ENCODE data around the gene MAST4.

The MAST4 gene

DNA sequence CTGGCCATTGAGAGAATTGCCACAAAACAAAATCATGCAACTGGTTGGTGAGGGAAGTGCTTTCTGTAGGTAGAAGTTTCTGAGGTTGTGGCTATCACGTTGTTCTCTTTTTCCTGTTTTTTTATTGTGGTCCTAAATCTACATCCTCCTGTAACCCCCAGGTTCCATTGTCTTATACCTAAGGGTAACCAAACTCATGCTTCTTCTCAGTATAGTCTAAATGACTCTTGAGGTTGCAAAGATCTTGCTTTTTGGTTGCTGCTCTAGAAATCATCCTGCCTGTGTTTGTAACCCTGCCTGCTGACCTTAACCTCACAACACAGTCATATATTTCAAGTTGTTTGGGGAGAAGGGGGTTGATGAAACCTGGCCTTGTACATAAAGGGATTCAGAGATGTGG lies 327.3 kb downstream of the MAST4 start:
- DNase-seq, result no peak

DNA sequence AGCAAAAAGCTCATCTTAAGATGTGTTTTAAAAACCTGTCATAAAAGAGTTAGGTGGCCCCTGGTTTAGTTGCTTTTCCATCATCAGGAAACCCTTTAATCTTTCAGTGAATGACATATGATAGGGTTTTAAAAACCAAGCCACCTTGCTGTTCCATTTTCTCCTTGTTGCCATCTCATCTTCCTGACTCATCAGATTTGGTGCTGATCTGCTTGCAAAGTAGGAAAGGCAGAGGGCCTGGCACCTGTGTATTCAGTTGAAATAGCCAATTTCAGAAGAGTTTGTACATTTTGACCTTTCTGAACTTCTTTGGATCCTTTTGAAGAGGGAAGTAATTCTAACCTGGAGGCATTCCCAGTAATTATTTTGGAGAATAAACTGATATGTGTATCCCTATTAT lies 327.7 kb downstream of the MAST4 start:
- no peak for DNase-seq

DNA sequence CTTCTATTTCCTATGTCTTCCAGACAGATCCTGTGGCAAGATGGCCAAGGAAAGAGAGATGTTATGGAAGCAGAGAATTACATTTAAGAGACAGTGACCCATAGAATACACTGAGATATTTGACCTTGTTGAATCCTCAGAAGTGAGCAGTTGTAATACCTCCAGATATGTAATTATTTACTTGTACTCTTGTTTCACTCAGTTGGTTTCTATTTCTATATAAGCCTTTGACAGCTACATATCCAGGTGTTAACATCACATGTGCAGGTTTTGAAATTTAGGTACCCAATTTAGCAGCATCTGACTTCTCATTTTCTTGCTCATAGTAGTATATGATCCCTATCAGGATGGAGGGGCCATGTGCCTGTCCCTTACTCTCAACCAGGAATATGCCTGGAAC lies 330.9 kb downstream of the MAST4 start:
- no peak for DNase-seq

DNA sequence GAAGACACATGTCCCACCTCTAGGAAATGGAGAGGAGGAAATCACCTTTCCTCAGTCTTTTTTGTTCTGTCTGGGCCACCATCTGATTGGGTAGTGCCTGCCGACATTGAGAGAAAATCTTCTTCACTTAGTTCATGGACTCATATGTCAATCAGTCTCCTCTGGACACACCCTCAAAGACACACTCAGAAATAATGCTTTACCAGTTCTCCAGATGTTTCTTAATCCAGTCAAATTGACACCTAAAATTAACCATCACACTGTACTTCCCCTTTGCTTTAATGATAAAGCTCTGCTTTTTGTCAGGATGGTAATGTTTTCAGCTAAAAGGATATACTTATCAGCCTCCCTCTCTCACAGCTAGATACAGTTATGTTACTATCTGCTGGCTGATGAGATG lies 333.1 kb downstream of the MAST4 start:
- no peak for DNase-seq

DNA sequence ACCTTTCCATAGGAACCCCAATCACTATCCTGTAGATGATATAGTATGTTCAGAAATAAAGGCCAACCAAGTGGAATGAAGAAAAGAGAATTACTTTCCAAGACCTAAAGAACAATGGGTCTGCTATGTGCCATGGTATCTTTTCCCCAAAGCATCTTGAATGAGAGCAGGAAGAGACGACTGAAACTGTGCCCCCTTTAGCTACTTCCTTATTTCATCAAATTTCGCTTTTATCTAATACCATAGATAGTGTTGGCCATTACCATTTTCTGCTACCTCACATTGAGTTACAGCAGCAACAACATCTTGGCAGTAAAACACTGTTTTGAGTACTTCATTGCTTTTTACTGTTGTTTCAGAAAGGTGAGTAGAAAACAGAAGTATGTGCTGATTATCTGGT lies 333.8 kb downstream of the MAST4 start:
- DNase-seq, result no peak

DNA sequence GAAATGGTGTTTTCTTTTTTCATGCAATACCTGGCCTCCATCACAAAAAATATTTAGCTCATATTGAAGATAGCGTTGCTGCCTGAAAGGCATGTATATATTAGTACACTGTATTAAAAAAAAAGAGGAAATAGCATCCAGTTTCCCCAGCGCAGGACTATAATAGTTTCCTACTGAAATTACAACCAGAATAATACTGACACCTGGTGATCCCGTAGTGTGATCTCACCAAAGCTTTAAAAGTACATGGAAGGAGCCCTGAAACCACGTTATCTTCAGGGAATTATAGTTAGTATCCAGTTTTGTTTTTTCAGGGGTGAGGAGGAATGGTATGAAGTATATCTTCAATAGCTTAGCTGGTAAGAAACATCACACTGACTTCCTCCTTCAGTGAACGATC lies 335.5 kb downstream of the MAST4 start:
- DNase-seq, result no peak

DNA sequence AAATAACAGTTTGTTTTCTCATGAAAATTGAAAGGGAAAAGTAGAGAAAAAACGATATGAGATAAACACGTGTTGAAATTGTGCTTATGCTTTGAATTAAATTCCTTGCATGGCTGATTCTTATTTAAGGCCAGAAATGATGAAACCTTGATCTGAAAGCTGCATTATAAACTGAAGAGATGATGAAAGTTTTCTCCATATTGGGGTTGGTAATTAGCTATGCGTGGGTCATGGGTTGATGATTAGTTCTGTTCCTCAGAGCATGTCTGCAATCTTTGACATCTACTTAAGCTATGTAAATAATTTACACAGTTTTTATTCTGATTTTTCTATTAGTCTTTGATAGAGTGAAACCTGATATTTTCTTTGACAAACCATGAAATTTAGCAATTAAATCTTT lies 336.3 kb downstream of the MAST4 start:
- DNase-seq, result no peak

DNA sequence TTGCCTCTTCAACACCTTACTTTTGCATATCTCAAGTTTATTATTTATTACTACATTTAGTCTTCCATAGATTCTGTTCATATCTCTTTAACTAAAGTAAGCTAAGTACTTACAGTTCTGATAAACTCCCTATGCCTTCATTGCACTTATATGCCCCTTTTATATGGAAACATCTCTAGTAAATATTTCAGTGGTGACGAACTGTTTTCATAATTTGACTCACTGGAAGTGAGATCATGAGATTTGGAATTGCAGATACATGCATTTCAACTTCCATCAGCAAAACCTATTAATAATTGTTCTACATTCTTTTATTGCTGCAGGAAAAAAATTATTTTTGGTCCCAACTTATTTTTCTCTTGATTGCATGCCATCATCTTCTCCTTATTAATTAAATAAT lies 336.9 kb downstream of the MAST4 start:
- DNase-seq, result no peak

DNA sequence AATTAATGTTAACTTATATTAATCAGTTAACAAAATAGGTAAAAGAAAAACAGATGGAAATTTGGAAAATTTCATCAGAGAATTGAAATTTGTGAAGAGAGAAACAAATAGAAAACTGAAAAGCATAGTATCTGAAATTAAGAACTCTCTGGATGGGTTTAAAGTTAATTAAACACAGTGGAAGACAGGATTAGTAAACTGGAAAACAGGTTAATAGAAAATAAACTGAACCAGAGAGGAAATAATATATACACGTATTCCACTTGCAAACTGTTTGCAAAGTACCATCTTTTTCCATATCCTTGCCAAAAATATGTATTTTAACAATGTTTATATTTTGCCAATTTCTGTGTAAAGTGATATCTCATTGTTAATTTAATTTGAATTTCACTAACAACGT lies 342.9 kb downstream of the MAST4 start:
- no peak for DNase-seq

DNA sequence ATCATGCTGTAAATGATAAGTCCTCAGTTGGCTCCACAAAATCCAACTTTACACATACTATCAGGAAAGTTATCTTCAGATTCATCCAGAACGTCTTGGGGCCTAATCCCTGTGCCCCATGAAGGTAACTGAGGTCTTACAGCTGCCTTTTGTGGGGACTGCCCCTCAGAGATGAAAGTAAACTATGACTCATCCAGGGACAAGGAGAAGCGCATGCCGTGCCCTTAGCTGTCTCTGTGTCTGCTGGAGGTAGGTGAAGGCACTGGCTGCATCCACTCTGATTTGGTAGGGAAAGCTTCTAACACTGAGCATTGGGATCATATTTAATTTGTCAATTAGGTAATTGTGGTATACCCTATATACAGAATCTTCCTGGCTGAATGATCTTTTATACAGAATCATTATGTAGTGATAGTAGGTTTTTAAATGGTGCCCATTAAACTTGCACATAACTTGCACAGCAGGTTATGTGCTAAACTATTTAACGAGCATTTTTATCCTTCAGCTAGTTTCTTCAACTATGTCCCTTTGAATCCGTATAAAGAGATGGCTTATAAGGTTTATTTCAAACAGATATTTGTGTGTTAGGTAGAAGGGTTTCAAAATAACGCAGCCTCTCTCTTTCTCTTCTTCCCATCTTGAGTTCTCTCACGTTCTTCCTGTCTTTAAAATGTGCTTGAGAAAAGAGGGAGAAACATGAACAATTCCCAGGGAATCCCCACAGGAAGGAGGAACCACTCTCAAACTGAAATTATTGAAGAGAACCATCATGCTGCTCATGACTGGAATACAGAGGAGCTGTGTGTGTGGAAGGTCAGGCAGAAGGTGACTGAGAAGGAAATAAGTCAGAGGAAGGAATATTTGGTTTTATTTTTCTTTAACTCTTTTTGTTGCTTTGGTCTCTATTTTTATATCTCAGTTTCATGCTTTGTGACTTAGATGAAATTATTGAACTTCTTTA lies 349.5 kb downstream of the MAST4 start:
- DNase-seq, result no peak

DNA sequence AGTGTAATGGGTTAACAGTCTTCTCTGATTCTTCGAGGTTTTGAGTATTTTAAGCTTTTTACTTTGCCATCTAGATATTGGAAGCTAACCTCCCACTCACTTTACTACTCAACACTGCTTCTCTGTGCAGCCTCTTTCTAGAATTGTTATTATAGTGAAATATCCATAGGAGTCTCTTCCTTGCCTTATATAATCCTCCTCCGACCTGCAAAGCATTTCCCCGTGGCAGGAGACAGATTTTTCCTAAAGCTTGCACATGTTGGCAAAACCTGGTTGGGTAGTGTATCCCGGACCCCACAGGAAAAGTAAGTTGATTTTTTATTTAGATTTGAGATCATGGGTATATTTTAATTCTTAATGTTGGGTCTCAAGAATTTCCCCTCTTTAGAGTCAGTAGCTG lies 351.3 kb downstream of the MAST4 start:
- no peak for DNase-seq

DNA sequence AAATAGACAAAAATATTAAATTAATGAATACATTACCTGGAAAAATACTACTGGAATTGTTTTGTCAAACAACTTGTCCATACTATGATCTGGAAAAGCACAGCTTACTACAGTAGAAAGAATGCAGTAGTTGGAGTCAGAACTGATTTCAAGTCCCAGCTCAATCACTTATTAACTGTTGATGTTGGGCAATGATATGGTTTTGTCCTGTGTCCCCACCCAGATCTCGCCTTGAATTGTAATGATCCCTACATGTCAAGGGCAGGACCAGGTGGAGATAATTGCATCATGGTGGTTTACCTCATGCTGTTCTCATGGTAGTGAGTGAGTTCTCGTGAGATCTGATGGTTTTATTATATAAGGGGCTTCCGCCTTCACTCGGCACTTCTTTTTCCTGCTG lies 352.9 kb downstream of the MAST4 start:
- DNase-seq, result no peak

DNA sequence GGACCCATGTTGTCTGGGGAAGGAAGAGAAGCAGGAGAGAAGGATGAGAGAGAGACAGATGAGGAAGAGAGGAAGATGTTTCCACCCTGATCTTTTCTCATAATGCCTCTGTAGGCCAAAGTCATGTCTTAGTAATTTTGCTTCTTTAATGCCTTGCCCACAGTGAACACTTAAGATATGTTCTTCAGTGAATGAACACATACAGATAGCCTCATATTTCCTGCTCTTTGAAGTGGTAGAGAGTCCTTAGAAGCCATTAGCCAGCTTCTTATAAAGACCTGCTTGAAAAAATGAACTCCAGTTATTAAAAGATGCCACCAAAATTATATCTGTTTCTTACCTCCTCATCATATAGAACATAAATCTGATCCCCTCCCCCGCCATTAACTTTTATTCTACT lies 356.0 kb downstream of the MAST4 start:
- no peak for DNase-seq

DNA sequence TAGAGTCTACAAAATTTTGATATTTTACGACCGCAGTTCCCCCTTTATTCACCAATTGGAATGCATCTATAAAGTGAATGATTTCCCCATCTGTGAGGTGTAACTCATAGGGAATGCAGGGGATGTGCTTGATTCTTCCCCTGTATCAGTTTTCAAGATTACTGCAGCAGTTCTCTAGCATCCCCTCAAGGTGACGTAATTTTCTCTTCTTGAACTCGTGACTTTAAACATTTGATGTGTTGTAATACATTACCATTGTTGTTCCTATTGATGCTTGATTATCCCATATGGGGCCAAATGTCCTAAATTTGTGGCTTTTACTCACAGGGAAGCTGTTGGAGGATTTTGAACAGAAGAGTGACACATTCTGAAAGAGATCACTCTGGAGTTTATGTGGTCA lies 360.2 kb downstream of the MAST4 start:
- DNase-seq, result no peak

DNA sequence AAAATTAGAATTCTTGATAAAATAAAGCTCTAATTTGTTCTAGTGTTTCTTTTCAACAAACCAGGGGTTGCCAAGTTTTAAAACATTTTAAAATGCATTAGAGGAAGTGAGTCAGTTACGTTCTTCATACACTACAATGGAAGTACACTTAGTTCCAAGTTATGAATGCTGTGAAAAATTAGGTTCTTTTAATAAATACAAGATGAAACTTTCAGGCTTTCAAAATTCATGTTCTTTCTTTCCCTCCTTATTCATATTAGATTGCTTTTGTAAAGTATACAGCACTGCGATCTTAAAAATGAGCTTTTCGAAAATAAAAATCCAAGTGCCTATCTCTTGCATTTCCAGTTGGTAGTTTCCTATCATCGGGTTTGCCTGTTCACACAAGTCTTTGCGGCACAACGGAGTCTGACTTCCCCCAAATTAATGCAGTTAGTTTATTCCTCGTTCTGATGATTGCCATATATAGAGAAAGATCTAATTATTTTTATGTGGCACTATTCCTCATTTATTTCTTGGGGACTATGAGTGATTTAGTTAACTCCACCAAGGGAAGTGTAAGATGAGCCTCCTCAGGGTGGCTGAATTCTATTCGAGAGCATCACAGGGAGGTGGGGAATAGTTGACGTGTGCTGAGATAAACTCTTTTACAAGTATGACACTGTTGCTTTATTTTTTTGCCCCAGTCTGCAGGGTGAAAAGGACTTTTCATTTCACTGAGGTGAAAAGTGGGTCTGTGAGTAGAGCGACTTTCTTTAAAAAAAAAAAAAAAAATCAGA lies 362.2 kb downstream of the MAST4 start:
- DNase-seq, result no peak

DNA sequence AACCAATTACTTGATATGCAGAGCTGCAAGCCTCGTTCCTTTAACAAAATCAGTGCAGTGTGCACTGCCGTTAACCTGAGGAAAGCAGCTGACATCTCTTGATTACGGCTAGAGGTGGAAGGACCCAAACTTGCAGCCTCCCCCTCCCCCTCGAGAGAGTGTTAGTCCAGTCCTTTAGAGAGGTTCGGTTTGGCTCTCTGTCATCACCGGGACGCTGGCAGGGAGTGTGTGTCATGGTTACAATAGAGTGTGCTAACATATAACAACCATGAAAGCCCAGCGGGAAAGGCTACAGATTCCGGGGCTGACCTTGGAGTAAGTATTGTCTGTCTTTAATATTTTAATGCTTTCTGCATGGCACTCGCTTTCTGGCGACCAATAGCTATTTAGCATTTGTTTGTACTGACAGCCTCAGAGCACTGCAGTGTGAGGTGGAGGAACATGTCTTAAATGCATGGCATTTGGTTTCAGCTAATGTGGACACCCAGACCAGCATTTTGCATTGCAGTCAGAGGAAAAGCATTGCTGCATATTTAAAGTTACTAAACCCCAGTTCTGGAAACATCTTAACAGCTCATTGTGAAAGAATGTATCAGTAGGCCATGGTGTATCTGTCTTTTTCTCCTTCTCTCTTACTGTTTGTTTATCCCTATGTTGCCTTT lies 362.9 kb downstream of the MAST4 start:
- no peak for DNase-seq

DNA sequence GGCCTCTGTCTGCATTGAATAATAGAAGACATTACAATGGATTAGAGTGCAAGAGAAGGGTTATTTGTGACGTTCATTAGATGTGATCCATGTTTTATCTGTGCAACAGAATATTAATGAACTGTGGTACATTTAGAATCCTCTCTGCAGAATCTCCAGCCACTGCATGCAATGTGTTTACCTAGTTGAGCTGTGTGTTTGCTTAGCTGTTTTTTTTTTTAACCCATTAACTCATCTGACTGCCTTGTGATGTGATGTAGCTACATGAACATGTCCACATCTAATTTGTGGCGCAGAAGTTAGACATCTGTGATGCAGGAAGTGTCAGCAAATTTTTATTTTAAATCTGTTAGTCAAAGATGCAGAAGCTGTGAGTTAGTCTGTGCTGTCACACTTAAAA lies 363.5 kb downstream of the MAST4 start:
- no peak for DNase-seq

DNA sequence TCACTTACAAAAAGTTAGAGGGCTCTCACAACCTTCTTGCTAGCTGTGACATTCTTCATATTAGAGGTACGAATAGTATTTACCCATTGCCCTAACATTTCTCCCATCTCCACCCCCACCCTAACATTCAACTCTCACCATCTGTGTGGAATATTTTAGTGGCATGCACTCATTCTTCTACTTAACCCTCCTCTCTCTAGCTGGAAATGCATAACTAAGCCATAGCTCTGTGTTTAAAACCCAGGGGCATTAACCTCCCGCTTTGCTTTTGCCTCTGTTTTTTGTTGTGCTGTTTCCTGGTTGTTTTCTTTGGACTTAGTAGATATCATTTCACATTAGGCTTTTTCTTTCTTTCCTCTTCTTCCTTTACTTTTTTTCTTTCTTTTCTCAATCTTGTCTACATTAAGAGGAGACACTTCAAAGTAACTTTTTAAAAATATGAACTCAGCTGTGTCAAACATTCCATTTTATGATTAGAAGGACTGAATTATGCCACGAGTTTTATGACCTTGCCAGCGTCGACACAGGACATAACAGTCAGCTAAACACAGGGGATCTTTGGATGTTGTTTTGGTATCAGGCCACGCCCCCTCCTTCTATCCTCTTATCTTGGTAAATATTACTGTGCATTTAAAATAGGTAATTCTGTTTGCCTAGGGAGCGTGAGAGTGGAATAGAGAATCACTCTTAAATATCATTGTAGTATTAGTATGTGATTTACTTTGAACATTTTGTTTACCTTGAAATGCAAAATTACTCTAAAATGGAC lies 364.4 kb downstream of the MAST4 start:
- no peak for DNase-seq

DNA sequence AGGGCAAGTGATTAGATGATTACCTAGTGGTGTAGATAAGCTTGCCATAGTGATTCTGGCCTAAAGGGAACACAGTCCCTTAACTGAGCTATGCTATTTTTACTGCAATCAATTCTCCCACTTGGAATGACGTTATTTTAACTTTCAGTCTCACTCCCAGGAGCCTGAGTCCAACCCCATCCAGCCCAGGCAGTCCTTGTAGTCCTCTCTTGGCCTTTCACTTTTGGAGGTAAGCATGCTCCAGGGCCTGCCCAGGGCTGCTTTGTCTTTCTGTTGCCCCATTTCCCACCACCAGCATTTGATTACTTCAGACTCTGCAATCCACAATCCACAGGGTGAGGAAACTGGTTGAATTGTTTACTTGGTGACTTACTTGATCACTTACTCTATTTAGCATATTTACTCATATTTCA lies 367.4 kb downstream of the MAST4 start:
- DNase-seq, result no peak

DNA sequence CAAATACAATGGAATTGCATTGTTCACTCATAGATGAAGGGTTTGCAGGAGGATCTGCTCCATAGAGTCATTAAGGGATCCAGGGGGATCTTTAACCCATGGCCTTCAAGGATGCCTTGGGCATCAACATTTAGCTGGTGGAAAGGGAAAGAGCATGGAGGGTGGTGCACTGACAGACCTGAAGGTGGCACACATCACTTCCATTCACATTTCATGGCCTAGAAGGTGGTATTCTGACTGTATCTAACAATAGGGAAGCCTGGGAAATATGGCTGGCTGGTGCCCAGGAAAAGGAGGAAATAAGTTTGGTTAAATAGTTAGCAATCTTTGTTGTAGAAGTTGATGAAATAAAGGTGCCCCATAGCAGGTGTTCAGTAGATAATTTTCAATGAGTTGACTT lies 370.2 kb downstream of the MAST4 start:
- DNase-seq, result no peak

DNA sequence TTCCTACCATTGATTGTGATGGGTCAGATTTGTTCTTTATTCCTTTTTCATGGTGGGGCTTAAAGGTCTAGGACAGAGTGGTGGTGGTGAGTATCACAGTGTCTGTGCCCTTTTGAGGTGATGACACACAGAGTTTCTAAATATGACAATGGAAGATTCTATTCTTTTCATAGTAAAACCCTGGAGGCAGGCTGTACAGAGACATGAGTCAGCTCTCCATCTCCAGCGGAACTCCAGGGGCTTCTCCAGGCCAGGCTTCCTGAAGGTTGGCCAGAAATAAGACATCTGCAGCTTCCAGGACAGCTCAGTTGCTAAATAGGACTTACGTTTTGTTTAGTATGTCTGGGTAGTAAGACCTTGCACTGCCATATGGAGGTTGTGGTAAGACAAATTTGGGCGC lies 370.9 kb downstream of the MAST4 start:
- no peak for DNase-seq

DNA sequence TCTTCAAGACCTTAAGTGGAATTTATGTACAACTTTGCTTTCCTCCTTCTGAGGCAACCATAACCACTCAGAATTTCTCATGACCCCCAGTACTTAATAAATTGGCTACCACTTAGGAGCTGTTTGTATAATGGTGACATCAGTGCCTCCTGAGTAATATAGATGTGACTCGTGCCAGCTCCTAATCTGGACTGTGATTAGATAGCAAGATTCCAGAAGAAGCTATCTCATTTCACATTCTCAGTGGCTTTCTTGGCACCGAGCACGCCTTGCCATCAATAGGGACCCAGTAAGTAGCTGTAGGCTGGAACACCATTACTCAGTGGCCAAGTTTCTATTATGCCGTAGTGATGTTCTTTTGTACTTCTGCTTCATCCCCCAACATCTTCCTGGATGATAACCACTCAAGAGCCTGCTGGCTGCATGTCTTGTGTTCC lies 371.7 kb downstream of the MAST4 start:
- no peak for DNase-seq

DNA sequence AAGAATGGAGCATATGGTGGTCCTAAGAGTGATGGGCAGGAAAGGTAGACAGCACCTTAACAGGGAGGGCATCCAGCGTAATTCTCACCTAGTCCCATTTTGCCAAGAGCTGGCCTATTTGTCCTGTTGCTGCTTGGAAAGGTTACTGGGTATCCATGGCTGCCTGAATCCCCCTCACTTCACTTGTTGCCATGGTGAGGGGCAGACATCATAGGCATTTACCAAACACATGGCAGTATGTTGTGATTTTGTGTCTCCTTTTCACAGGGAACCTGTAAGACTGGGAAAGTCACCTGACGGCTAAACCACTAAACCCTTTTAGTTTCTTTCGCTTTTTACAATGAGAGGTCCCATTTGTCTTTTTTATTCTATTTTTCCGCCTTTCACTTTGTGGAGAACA lies 373.3 kb downstream of the MAST4 start:
- DNase-seq, result no peak
